ENCODE data around the gene NFYB.

Gene NFYB

DNA sequence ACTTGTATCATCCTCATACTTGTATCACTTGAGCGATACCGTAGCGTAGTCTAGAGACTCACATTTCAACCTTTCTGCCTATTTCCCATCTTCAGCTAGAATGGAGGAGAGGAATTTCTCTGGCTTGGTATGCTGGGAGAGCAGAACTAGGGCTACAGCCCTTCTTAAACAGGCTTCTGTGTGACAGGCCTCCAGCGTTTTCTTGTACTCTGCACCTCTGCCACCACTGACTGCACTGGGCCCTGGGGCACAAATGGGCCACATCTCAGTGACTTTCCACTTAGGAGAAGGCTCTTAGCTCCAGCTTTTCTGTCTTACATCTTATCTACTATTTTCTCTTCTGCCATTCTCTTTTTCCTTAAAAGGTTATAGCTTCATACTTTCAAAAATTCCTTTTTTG is 46.9 kb downstream of the NFYB start:
- H3K4me1 ChIP-seq = no peaks in the 10 kb centered on the region
- no peak overlapping the region for H3K9ac ChIP-seq

DNA sequence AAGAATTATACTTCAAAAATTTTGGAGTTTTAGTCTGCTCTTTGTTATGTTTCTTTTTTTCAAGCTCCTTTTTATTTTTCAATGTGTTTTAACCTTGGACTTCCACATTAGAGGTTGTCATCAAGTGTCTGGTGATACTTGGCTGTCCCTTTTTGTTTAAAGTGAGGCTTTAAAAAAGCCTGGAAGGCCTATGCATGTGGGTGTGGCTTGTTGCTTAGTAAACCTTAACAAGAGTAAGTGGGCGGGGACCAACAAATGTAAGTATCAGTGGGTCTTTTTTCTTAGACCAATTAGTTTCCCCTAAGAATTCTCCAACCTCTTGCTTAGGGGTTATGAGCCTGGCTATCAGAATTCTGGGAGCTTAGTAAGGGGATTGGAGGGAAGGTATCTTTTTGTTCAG is 47.3 kb downstream of the NFYB start:
- no peaks in the 10 kb centered on the region for H3K4me1 ChIP-seq
- no peaks in the 10 kb centered on the region for H4K20me1 ChIP-seq
- no peaks in the 10 kb centered on the region for H3K27me3 ChIP-seq
- H3K36me3 ChIP-seq = peaks cover 57 to 91% (median 73%) of the 10 kb centered on the region in 11 experiments
- H3K4me2 ChIP-seq = no peak overlapping the region
- no peaks in the 10 kb centered on the region for H3K9me3 ChIP-seq (replicated peaks in 1 of 11)
- H3K4me3 ChIP-seq = no peak overlapping the region
- no peak overlapping the region for H3K27ac ChIP-seq
- no peak for TF ChIP-seq Cebpa-rat (IDR thresholded peaks at IDR 0.05)
- H3K9ac ChIP-seq = no peak overlapping the region

More for the DNA sequence above, 46.9 kb downstream of the NFYB start:
- H4K20me1 ChIP-seq = no peaks in the 10 kb centered on the region
- H3K4me2 ChIP-seq = no peak overlapping the region
- peaks cover 53 to 91% (median 69%) of the 10 kb centered on the region in 11 experiments for H3K36me3 ChIP-seq
- no peak for TF ChIP-seq Cebpa-rat (IDR thresholded peaks at IDR 0.05)
- no peaks in the 10 kb centered on the region for H3K27me3 ChIP-seq
- H3K9me3 ChIP-seq (replicated peaks in 1 of 11) = no peaks in the 10 kb centered on the region
- H3K4me3 ChIP-seq = no peak overlapping the region
- no peak overlapping the region for H3K27ac ChIP-seq

DNA sequence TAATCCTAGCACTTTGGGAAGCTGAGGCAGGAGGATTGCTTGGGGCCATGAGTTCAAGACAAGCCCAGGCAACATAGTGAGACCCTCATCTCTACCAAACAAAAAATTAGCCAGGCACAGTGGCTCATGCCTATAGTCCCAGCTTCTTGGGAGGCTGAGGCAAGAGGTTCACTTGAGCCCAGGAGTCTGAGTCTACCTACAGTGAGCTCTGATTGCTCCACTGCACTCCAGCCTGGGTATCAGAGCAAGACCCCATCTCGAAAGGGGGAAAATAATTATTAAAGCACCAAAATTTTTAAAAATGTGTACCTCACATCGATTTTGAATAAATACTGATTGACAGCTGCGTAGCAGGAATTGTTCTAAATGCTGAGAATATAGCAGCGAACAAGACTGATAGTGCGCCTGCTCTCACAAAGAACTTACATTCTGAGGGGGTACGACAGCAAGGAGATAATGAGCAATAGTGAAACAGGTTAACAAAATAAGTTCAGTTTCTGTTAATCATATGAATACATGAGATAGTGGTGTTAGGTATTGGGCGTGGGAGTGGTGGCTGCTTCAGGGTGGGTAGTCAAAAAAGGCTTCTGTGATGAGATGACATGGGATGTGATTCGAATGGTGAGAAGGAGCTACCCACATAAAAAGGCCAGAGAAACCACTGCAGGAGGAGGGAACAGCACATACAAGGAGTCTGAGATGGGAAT is 54.1 kb downstream of the NFYB start:
- Histone ChIP-seq H3K27ac (no peak overlapping the region), H3K4me1 (0 out of 20 replicates have a peak, but pooled peaks cover 0 to 7% (median 0%) of the 10 kb centered on the region in 10 experiments), H4K20me1 (no peaks in the 10 kb centered on the region), H3K9ac (no peak overlapping the region), H3K36me3 (peaks cover 53 to 97% (median 79%) of the 10 kb centered on the region in 11 experiments), H3K27me3 (no peaks in the 10 kb centered on the region), H3K4me3 (no peak overlapping the region), H3K4me2 (no peak overlapping the region), H3K9me3 (replicated peaks in 1 of 11) (no peaks in the 10 kb centered on the region)
- TF ChIP-seq Cebpa-rat (IDR thresholded peaks at IDR 0.05) = no peak

DNA sequence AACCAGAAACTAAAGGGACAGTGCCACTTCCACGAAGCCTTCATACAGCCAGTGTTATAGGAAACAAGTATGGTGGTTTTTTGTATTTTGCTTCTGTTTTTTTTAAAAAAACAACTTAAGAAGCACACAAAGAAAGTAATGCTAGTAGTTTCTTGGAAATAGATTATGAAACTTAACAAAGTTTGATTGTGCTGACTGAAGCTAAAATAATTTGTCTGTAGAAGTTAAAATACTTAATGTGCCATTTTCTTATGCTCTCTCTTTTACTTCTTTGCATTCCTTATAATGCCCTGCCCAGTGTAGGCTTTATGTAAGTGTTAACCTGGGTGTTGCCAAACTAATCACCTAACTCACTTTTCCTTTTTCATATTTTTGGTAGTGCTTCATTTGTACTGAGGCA is 57.2 kb downstream of the NFYB start:
- Histone ChIP-seq H3K4me1 (0 out of 20 replicates have a peak, but pooled peaks cover 0 to 7% (median 0%) of the 10 kb centered on the region in 10 experiments), H3K36me3 (peaks cover 32 to 88% (median 59%) of the 10 kb centered on the region in 11 experiments), H3K27ac (0 out of 22 replicates have a peak overlapping the region, but pooled peaks of 1 of the 11 experiments have one; percentile 4), H3K9ac (no peak overlapping the region), H3K4me3 (no peak overlapping the region), H3K4me2 (peak overlapping the region in 1 of 11 experiments; percentile 32; a peak in 1 of 22 replicates), H3K27me3 (no peaks in the 10 kb centered on the region), H3K9me3 (replicated peaks in 1 of 11) (no peaks in the 10 kb centered on the region), H4K20me1 (no peaks in the 10 kb centered on the region)
- TF ChIP-seq Cebpa-rat (IDR thresholded peaks at IDR 0.05) = no peak

DNA sequence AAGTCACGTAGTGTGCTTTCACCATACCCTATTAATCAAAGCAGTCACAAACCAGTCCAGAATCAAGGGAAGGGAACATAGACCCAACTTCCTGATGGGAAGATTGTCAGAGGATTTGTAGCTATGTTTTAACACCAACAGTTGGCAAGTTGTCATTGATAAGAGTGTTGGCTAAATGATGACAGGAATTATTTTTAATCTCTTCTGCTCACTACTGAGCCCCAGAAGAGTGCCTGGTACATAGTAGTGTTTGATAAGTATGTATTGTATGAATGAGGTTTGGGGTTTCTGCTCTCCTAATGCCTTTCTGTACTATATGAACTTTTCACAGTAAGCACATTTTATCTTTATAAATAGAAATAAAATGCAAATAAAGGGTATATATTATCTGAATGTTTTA is 59.0 kb downstream of the NFYB start:
- TF ChIP-seq Cebpa-rat (IDR thresholded peaks at IDR 0.05) = no peak
- peaks cover 30 to 84% (median 56%) of the 10 kb centered on the region in 11 experiments for H3K36me3 ChIP-seq

DNA sequence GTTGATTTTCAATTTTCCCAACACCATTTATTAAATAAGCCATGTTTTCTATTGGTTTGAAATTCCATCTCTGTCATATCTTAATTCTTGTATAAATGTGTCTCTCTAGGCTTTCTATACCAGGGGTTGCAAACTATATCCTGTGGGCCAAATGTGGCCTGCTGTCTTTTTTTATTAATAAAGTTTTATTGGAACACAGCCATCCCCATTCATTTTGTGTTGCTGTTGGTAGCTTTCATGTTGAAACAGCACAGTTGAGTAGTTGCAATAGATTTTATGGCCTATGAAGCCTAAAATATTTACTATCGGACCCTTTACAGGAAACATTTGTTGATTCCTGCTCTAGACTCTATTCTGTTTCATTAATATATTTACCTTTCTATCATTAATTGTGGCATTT is 64.3 kb downstream of the NFYB start:
- no peak for TF ChIP-seq Cebpa-rat (IDR thresholded peaks at IDR 0.05)
- H3K27me3 ChIP-seq = no peaks in the 10 kb centered on the region

More for the DNA sequence above, 59.0 kb downstream of the NFYB start:
- H3K4me1 ChIP-seq = 0 out of 20 replicates have a peak, but pooled peaks cover 0 to 7% (median 0%) of the 10 kb centered on the region in 10 experiments
- no peak overlapping the region for H3K9ac ChIP-seq
- H3K4me3 ChIP-seq = no peak overlapping the region
- no peak overlapping the region for H3K27ac ChIP-seq
- no peaks in the 10 kb centered on the region; a peak in 1 of 22 replicates for H4K20me1 ChIP-seq
- no peaks in the 10 kb centered on the region for H3K9me3 ChIP-seq (replicated peaks in 1 of 11)
- no peak overlapping the region for H3K4me2 ChIP-seq
- no peaks in the 10 kb centered on the region for H3K27me3 ChIP-seq

DNA sequence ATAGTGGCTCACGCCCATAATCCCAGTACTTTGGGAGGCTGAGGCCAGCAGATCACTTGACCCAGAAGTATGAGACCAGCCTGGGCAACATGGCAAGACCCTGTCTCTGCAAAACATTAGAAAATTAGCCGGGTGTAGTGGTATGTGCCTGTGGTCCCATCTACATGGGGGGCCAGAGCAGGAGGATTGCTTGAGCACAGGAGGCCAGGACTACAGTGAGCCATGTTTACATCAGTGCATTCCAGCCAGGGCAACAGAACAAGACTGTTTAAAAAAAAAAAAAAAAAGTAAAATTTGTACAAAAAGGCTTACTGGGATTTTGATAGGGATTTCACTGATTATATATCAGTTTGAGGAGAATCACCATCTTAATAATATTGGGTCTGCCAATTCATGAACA is 65.9 kb downstream of the NFYB start:
- Histone ChIP-seq H3K4me2 (no peak overlapping the region), H3K27ac (no peak overlapping the region), H3K9ac (no peak overlapping the region), H3K4me3 (no peak overlapping the region), H3K4me1 (no peaks in the 10 kb centered on the region), H3K9me3 (replicated peaks in 1 of 11) (no peaks in the 10 kb centered on the region), H3K36me3 (peaks cover 32 to 83% (median 56%) of the 10 kb centered on the region in 11 experiments), H4K20me1 (peaks cover 0 to 3% (median 0%) of the 10 kb centered on the region in 11 experiments; a peak in 2 of 22 replicates), H3K27me3 (no peaks in the 10 kb centered on the region)
- no peak for TF ChIP-seq Cebpa-rat (IDR thresholded peaks at IDR 0.05)

More for the DNA sequence above, 64.3 kb downstream of the NFYB start:
- Histone ChIP-seq H3K9me3 (replicated peaks in 1 of 11) (no peaks in the 10 kb centered on the region), H3K4me3 (no peak overlapping the region), H3K4me1 (no peaks in the 10 kb centered on the region), H3K4me2 (no peak overlapping the region), H3K36me3 (peaks cover 35 to 80% (median 46%) of the 10 kb centered on the region in 11 experiments), H3K9ac (no peak overlapping the region), H4K20me1 (peaks cover 0 to 3% (median 0%) of the 10 kb centered on the region in 11 experiments; a peak in 2 of 22 replicates), H3K27ac (no peak overlapping the region)
